Measurements from ENCODE around the gene PTGFRN.

Gene PTGFRN

DNA sequence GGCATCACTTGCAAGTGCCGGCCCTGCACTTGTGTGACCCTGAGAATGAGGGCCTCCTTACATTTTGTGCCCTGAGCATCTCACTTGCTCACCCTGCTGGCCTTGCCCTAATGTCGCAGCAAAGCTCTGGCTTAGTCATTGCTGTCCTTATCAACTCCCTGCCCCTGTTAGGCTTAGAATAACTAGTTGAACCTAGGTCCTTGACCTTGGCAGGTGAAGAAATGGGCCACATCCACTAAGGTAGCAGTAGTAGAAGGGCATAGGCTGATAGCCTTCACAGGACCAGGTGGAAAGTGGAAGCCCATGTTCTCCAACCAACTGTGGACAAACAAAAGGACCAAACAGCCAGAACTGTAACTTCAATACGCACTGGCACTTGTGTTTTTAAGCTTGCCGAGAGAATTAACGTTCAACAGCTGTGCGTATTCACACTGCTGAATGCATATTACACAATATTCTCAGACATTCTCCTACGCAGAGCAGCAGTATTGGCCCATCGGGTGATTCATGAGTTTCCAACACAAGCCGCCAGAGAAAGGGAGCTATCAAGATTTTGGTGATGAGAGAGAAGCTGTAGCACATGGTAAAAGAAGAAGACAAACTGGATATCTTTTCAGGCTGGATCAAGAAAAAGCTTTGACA lies 27.7 kb upstream of the PTGFRN start:
- H3K4me1 ChIP-seq (ENCODE audit: low read length), result peaks cover 8% of the 10 kb centered on the region; the same call in 1 of the 2 replicates
- TF ChIP-seq, protein P1, sequence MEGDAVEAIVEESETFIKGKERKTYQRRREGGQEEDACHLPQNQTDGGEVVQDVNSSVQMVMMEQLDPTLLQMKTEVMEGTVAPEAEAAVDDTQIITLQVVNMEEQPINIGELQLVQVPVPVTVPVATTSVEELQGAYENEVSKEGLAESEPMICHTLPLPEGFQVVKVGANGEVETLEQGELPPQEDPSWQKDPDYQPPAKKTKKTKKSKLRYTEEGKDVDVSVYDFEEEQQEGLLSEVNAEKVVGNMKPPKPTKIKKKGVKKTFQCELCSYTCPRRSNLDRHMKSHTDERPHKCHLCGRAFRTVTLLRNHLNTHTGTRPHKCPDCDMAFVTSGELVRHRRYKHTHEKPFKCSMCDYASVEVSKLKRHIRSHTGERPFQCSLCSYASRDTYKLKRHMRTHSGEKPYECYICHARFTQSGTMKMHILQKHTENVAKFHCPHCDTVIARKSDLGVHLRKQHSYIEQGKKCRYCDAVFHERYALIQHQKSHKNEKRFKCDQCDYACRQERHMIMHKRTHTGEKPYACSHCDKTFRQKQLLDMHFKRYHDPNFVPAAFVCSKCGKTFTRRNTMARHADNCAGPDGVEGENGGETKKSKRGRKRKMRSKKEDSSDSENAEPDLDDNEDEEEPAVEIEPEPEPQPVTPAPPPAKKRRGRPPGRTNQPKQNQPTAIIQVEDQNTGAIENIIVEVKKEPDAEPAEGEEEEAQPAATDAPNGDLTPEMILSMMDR (IDR thresholded peaks at IDR 0.05; ENCODE audit: low read depth, low read length), result peak; percentile 37
- TF ChIP-seq EZH2phosphoT487 (IDR thresholded peaks at IDR 0.05; ENCODE audit: low read depth), result no peak
- H3K27ac ChIP-seq (ENCODE audit: low read length), result no peak overlapping the region
- H3K9ac ChIP-seq (ENCODE audit: low read length), result no peak overlapping the region
- H3K9me3 ChIP-seq (ENCODE audit: insufficient read depth, low read length), result no peaks in the 10 kb centered on the region
- no peaks in the 10 kb centered on the region for H3K79me2 ChIP-seq (ENCODE audit: low read length)
- H4K20me1 ChIP-seq (ENCODE audit: insufficient read depth, low read length), result no peaks in the 10 kb centered on the region
- peaks cover 6% of the 10 kb centered on the region for H3K27me3 ChIP-seq (ENCODE audit: low read depth, low read length)
- H3K36me3 ChIP-seq (replicated peaks; ENCODE audit: low read depth, low read length), result no peaks in the 10 kb centered on the region
- H2AFZ ChIP-seq (ENCODE audit: low read depth, low read length), result no peak overlapping the region
- no peak overlapping the region for H3K4me3 ChIP-seq (ENCODE audit: low read length)
- no peak overlapping the region for H3K4me2 ChIP-seq (ENCODE audit: low read length)

DNA sequence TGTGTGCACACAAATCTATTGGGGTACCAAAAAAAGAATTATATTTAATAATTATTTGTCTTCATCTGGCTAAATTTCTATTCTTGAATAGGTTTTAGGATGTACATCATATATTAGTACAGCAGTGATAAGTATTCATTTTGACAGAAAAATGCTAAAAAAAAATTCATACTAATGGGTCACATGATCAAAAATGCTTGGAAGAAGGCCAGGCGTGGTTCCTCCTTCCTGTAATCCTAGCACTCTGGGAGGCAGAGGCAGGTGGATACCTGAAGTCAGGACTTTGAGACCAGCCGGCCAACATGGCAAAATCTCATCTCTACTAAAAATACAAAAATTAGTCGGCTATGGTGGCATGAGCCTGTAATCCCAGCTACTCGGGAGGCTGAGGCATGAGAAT lies 26.9 kb upstream of the PTGFRN start:
- peaks cover 8% of the 10 kb centered on the region; the same call in 1 of the 2 replicates for H3K4me1 ChIP-seq (ENCODE audit: low read length)
- H3K79me2 ChIP-seq (ENCODE audit: low read length), result no peaks in the 10 kb centered on the region
- H3K27me3 ChIP-seq (ENCODE audit: low read depth, low read length), result no peaks in the 10 kb centered on the region; the same call in 1 of the 2 replicates
- no peak overlapping the region for H3K4me3 ChIP-seq (ENCODE audit: low read length)
- H3K4me2 ChIP-seq (ENCODE audit: low read length), result no peak overlapping the region
- H3K9me3 ChIP-seq (ENCODE audit: insufficient read depth, low read length), result no peaks in the 10 kb centered on the region
- H2AFZ ChIP-seq (ENCODE audit: low read depth, low read length), result no peak overlapping the region
- H4K20me1 ChIP-seq (ENCODE audit: insufficient read depth, low read length), result no peaks in the 10 kb centered on the region
- no peak for TF ChIP-seq EZH2phosphoT487 (IDR thresholded peaks at IDR 0.05; ENCODE audit: low read depth)
- TF ChIP-seq, protein P1 (IDR thresholded peaks at IDR 0.05; ENCODE audit: low read depth, low read length), result no peak
- no peaks in the 10 kb centered on the region for H3K36me3 ChIP-seq (replicated peaks; ENCODE audit: low read depth, low read length)
- no peak overlapping the region for H3K9ac ChIP-seq (ENCODE audit: low read length)
- no peak overlapping the region for H3K27ac ChIP-seq (ENCODE audit: low read length)

DNA sequence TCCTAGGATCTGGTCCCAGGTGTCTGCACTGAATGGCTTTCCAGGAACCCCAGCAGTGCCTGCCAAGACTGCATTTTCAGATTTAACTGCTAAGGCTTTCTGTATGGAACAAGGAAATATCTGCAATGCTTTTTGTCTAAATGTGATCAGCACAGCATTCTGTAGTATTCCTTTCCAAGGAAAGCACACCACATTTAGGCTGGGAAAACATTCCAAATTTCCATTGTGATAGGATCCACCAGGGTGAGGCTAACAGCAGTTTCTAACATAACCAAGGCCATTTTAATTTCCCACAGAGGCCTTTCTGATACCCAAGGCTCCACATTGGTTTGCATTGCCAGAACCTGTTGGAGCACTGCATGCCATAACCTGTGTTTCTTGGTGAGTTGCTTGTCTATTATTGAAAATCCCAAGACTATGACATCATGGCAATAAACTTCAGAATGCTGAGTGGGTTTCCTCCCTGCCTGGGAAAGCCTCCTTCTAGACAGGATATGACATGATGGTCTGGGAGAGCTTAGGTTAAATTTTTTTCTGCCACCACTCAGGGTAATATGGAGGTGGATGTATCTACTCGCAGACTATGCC lies 23.3 kb upstream of the PTGFRN start:
- H3K9me3 ChIP-seq (ENCODE audit: insufficient read depth, low read length), result no peaks in the 10 kb centered on the region
- H3K4me1 ChIP-seq (ENCODE audit: low read length), result no peaks in the 10 kb centered on the region
- no peaks in the 10 kb centered on the region for H3K79me2 ChIP-seq (ENCODE audit: low read length)
- H4K20me1 ChIP-seq (ENCODE audit: insufficient read depth, low read length), result no peaks in the 10 kb centered on the region
- H3K4me2 ChIP-seq (ENCODE audit: low read length), result no peak overlapping the region
- TF ChIP-seq, protein P1 (IDR thresholded peaks at IDR 0.05; ENCODE audit: low read depth, low read length), result no peak
- TF ChIP-seq EZH2phosphoT487 (IDR thresholded peaks at IDR 0.05; ENCODE audit: low read depth), result no peak
- H3K27ac ChIP-seq (ENCODE audit: low read length), result no peak overlapping the region
- no peak overlapping the region for H3K4me3 ChIP-seq (ENCODE audit: low read length)
- H3K27me3 ChIP-seq (ENCODE audit: low read depth, low read length), result no peaks in the 10 kb centered on the region
- no peak overlapping the region for H2AFZ ChIP-seq (ENCODE audit: low read depth, low read length)
- H3K9ac ChIP-seq (ENCODE audit: low read length), result no peak overlapping the region
- H3K36me3 ChIP-seq (replicated peaks; ENCODE audit: low read depth, low read length), result no peaks in the 10 kb centered on the region

DNA sequence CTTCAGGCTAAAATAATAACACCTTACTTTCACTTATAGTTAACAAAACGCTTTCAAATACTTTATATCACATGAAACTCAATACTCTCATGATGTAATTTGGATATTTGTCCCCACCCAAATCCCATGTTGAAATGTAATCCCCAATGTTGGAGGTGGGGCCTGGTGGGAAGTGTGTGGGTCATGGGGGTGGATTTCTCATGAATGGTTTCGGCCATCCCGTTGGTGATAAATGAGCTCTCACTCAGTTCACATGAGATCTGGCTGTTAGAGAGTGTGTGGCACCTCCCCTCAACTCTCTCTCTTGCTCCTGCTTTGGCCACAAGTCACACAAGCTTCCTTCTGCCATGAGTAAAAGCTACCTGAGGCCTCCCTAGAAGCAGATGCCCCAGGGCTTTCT lies 22.5 kb upstream of the PTGFRN start:
- Histone ChIP-seq H4K20me1 (ENCODE audit: insufficient read depth, low read length) (no peaks in the 10 kb centered on the region), H3K4me1 (ENCODE audit: low read length) (no peaks in the 10 kb centered on the region), H3K27ac (ENCODE audit: low read length) (no peak overlapping the region), H3K36me3 (replicated peaks; ENCODE audit: low read depth, low read length) (no peaks in the 10 kb centered on the region), H3K4me3 (ENCODE audit: low read length) (no peak overlapping the region), H3K4me2 (ENCODE audit: low read length) (no peak overlapping the region), H3K27me3 (ENCODE audit: low read depth, low read length) (no peaks in the 10 kb centered on the region), H3K79me2 (ENCODE audit: low read length) (no peaks in the 10 kb centered on the region), H3K9me3 (ENCODE audit: insufficient read depth, low read length) (no peaks in the 10 kb centered on the region), H3K9ac (ENCODE audit: low read length) (no peak overlapping the region), H2AFZ (ENCODE audit: low read depth, low read length) (no peak overlapping the region)
- TF ChIP-seq EZH2phosphoT487 (IDR thresholded peaks at IDR 0.05; ENCODE audit: low read depth), result no peak
- TF ChIP-seq, protein P1 (IDR thresholded peaks at IDR 0.05; ENCODE audit: low read depth, low read length), result no peak
